ENCODE measurements around the gene ORC5. TPM values are rescaled to one million over a fixed set of nuclear protein-coding genes. Genes with fewer than 3 reads are reported as not detected.

Gene ORC5
- total RNA-seq, 1 experiment from 2014 or later = 25.9 TPM

DNA sequence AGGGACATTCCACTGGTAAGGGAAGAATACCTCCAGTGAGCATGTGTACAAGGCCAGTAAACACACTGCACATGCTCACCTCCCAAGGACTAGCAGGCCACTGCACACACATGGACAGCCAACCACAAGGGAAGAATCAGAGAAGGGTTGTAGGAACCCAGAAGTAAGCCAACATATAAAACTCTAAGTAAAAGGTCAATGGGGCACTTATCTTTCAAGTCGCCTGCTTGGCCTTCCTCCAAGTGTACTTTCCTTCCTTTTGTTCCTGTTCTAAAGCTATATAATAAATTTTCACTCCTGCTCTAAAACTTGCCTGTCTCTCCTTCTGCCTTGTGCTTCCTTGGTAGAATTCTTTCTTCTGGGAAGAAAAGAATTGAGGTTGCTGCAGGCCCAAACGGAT is 33.0 kb downstream of the ORC5 start:
- Mint-ChIP-seq H3K4me1 (peaks cover 24 to 31% of the 10 kb centered on the region in 2 experiments), H3K4me3 (no peak overlapping the region), H3K27ac (peak overlapping the region; percentile 54 to 96 (median 87); a peak in 5 of 7 replicates), H3K27me3 (ENCODE audit: low read depth) (no peaks in the 10 kb centered on the region; the same call in 1 of the 2 replicates), H3K36me3 (ENCODE audit: insufficient read depth in 1 of 3, low read depth in 3 of 3) (peaks cover 36 to 44% (median 38%) of the 10 kb centered on the region in 3 experiments), H3K9me3 (peaks cover 20 to 23% of the 10 kb centered on the region in 2 experiments)
- Histone ChIP-seq H2BK5ac (ENCODE audit: insufficient read length, low read length) (peak overlapping the region; percentile 74), H4K8ac (replicated peaks; ENCODE audit: insufficient read length, low read depth, low read length) (no peak overlapping the region), H3K4me1 (ENCODE audit: insufficient read depth, low read length) (peaks cover 4% of the 10 kb centered on the region; the same call in 1 of the 2 replicates), H3K23me2 (ENCODE audit: insufficient read length, low read depth, low read length, poor library complexity, severe bottlenecking) (no peaks in the 10 kb centered on the region), H4K91ac (ENCODE audit: insufficient read length, low read depth, low read length) (no peak overlapping the region), H2BK15ac (ENCODE audit: low read depth, low read length) (no peak overlapping the region), H2BK12ac (ENCODE audit: insufficient read length, low read depth, low read length) (peak overlapping the region; percentile 41), H3K4me2 (ENCODE audit: insufficient read depth, insufficient read length, low read length) (no peak overlapping the region), H3K4ac (ENCODE audit: low read depth, low read length) (no peak overlapping the region), H3K56ac (ENCODE audit: insufficient read length, low read depth, low read length) (no peak overlapping the region), H3T11ph (ENCODE audit: low read length) (no peak overlapping the region), H3K9ac (ENCODE audit: extremely low read depth, insufficient read length, low read length) (no peak overlapping the region), H3K18ac (ENCODE audit: insufficient read length, low read depth, low read length) (peak overlapping the region; percentile 82), H2BK20ac (ENCODE audit: low read depth, low read length, poor library complexity, severe bottlenecking) (no peak overlapping the region), H2AFZ (ENCODE audit: low read length) (no peak overlapping the region), H4K20me1 (ENCODE audit: control insufficient read depth, insufficient read depth, insufficient read length) (no peaks in the 10 kb centered on the region), H3K27ac (ENCODE audit: insufficient read length, low read depth, low read length) (no peak overlapping the region), H2BK120ac (ENCODE audit: low read depth, low read length, poor library complexity, severe bottlenecking) (no peak overlapping the region), H4K5ac (ENCODE audit: insufficient read length, low read depth, low read length) (no peak overlapping the region), H3K14ac (ENCODE audit: insufficient read depth, low read length) (no peak overlapping the region), H2AK5ac (ENCODE audit: insufficient read length, low read length) (no peak overlapping the region), H3K9me3 (ENCODE audit: control insufficient read depth, low read depth, low read length) (peaks cover 3% of the 10 kb centered on the region), H3K79me2 (ENCODE audit: insufficient read depth, low read length) (no peaks in the 10 kb centered on the region), H3K79me1 (ENCODE audit: insufficient read depth, low read depth, low read length, poor library complexity, severe bottlenecking) (no peaks in the 10 kb centered on the region), H3K27me3 (ENCODE audit: insufficient read depth, low read length) (no peaks in the 10 kb centered on the region), H3K23ac (ENCODE audit: insufficient read length, low read depth, low read length) (no peak overlapping the region)
- DNase-seq = no peak
- no peak for TF ChIP-seq CTCF (conservative IDR thresholded peaks at IDR 0.05)
- WGBS (ENCODE audit: extremely low coverage, insufficient read length, low lambda C conversion rate) = no CpG with 5 or more reads among the region's 2 CpGs
